HFF-Myc (cell line): ENCODE results near the gene PROSER3.

Source experiments
- DNase-seq: peaks from one replicate; pipeline ENCODE4 v3.0.0-alpha.2; 2011; ENCODE audit warnings: low read depth; ENCODE audit errors: extremely low read depth
- H3K4me3 ChIP-seq: replicated peaks from 2 replicates; pipeline ENCODE4 v1.5.1; 2011; ENCODE audit warnings: low read depth, mild to moderate bottlenecking, control low read depth, low read length
- CTCF ChIP-seq: IDR thresholded peaks from 2 replicates; pipeline ENCODE4 v1.5.1; 2012; ENCODE audit warnings: mild to moderate bottlenecking, low read depth, low read length, control low read depth; ENCODE audit errors: missing control alignments

PROSER3 gene

DNA sequence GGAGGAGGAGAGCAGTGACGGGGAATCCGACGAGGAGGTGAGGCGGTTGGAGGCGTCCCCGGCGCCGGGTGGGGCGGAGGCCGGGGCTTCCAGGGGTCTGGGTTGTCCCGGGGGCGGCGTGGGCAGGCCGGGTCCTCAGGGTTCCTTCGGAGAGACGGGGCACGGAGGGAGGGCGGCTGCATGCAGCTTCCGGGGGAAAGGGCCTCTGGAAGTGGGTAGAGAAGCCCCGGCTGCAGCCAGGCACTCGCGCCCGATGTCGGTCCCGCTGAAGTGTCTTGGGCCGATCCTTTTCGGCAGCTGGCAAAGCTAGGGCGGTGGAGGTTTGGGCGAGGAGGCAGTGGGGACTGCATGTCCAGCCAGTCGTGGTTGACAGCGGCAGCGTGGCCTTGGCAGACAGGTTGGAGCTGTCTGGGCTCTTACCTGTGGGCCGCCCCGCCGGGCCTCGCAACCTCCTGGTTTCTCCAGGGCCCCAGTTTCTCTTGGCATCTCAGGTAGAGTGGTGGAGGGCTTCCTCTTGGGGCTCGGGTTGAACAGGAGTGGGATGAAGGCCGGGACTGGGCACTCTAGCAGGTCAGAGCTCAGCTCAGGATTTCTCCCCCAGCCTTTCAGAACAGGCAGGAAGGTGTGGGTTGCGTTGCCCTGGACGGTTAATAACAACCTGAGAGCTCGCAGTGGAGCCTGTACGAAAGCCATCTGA is 39.5 kb upstream of the PROSER3 start:
- DNase-seq = no peak
- TF ChIP-seq CTCF = no peak
- H3K4me3 ChIP-seq = peak overlapping the region; percentile 83

- no peak for DNase-seq
- peak overlapping the region; percentile 83 for H3K4me3 ChIP-seq
- TF ChIP-seq CTCF = no peak
These were observed 38.4 kb upstream of the PROSER3 start for GRCh38 chr19:35719402-35720162.

- no peak for DNase-seq
- H3K4me3 ChIP-seq = no peak overlapping the region
- no peak for TF ChIP-seq CTCF
These were observed 37.8 kb upstream of the PROSER3 start for GRCh38 chr19:35720163-35720524.

DNA sequence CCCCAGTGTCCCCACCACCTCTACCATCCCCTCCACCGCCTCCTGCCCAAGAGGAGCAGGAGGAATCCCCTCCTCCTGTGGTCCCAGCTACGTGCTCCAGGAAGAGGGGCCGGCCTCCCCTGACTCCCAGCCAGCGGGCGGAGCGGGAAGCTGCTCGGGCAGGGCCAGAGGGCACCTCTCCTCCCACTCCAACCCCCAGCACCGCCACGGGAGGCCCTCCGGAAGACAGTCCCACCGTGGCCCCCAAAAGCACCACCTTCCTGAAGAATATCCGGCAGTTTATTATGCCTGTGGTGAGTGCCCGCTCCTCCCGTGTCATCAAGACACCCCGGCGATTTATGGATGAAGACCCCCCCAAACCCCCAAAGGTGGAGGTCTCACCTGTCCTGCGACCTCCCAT is 37.3 kb upstream of the PROSER3 start:
- no peak for DNase-seq
- no peak overlapping the region for H3K4me3 ChIP-seq
- no peak for TF ChIP-seq CTCF

DNA sequence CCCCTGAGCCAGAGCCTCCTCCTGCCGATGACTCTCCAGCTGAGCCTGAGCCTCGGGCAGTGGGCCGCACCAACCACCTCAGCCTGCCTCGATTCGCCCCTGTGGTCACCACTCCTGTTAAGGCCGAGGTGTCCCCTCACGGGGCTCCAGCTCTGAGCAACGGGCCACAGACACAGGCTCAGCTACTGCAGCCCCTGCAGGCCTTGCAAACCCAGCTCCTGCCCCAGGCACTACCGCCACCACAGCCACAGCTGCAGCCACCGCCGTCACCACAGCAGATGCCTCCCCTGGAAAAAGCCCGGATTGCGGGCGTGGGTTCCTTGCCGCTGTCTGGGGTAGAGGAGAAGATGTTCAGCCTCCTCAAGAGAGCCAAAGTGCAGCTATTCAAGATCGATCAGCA is 36.6 kb upstream of the PROSER3 start:
- no peak for TF ChIP-seq CTCF
- H3K4me3 ChIP-seq = no peak overlapping the region
- DNase-seq = no peak

GRCh38 chr19:35722461-35722860 is 35.5 kb upstream of the PROSER3 start:
- no peak for TF ChIP-seq CTCF
- DNase-seq = no peak
- H3K4me3 ChIP-seq = no peak overlapping the region

DNA sequence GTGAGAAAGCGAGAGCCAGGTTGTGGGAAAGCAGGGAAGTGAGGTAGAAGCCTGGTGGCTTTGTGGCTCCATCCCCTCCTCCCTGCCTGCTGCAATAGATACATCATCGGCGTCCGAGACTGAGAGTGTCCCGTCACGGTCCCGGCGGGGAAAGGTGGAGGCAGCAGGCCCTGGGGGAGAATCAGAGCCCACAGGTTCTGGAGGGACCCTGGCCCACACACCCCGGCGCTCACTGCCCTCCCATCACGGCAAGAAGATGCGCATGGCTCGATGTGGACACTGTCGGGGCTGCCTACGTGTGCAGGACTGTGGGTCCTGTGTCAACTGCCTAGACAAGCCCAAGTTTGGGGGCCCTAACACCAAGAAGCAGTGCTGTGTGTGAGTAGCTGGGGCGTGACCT is 35.1 kb upstream of the PROSER3 start:
- no peak overlapping the region for H3K4me3 ChIP-seq

More for the DNA sequence above, 35.1 kb upstream of the PROSER3 start:
- DNase-seq = no peak
- no peak for TF ChIP-seq CTCF
